Sigmoid colon (tissue), 7 donors: Measurements from ENCODE around the gene SNX5. TPM values are rescaled to one million over a fixed set of nuclear protein-coding genes. Genes with fewer than 3 reads are reported as not detected.

Source experiments
- DNase-seq: peaks from one replicate; pipeline ENCODE4 v3.0.0-alpha.2; 2019
- H3K27ac ChIP-seq, 4 donors: fragments of 200-600 bp; sonication (generic); one replicate each; pipeline ENCODE4 v1.5.1; 2016 to 2019; ENCODE audit warnings: mild to moderate bottlenecking in 1 of 4
- H3K27me3 ChIP-seq, 3 donors: fragments of 200-600 bp; sonication (generic); one replicate each; pipeline ENCODE4 v1.5.1; 2019; ENCODE audit warnings: mild to moderate bottlenecking in 1 of 3
- H3K36me3 ChIP-seq, 4 donors: fragments of 200-600 bp; sonication (generic); one replicate each; pipeline ENCODE4 v1.5.1; 2016 to 2019
- H3K4me1 ChIP-seq, 4 donors: fragments of 200-600 bp; sonication (generic); one replicate each; pipeline ENCODE4 v1.5.1; 2017 to 2019
- H3K4me3 ChIP-seq, 4 donors: fragments of 200-600 bp; sonication (generic); one replicate each; pipeline ENCODE4 v1.5.1; 2017 to 2019; ENCODE audit warnings: mild to moderate bottlenecking in 2 of 4, moderate library complexity in 1 of 4
- H3K9me3 ChIP-seq, 4 donors: fragments of 200-600 bp in 3 of 4; sonication (generic) in 3 of 4; one replicate each; pipeline versions ENCODE4 v1.5.1 to v1.6.1; 2013 to 2019
- CTCF ChIP-seq, 4 experiments: fragments of 450-650 bp in 3 of 4; fragments of 200-600 bp in 1 of 4; IDR thresholded peaks; one replicate each; pipeline ENCODE4 v1.5.1; 2016 to 2019; ENCODE audit warnings: antibody characterized with exemption in 4 of 4, mild to moderate bottlenecking in 3 of 4, moderate library complexity in 2 of 4
- EP300 ChIP-seq, 4 donors: sonication (generic); formaldehyde crosslinking; IDR thresholded peaks; one replicate each; pipeline ENCODE4 v1.6.1; 2017; ENCODE audit warnings: antibody characterized with exemption in 4 of 4
- POLR2A ChIP-seq, 2 donors: fragments of 450-650 bp; IDR thresholded peaks; one replicate each; pipeline ENCODE4 v1.6.1; 2016; ENCODE audit warnings: antibody characterized with exemption in 2 of 2, mild to moderate bottlenecking in 2 of 2, moderate library complexity in 2 of 2
- POLR2AphosphoS5 ChIP-seq, 4 donors: sonication (generic); formaldehyde crosslinking; IDR thresholded peaks; one replicate each; pipeline ENCODE4 v1.6.1; 2017; ENCODE audit warnings: antibody characterized with exemption in 4 of 4
- WGBS, 2 donors: extraction: QIAGEN DNeasy Blood & Tissue Kit; methylation state at CpG; one replicate each; pipeline ENCODE4 v1.1.7; 2013; 5-methylcytosine and 5-hydroxymethylcytosine counted together
- intact Hi-C: fragments of 100-400 bp; cut with DNase I; formaldehyde crosslinking; loops from one replicate; pipeline ENCODE4 v1.15.1; 2023
- polyA plus RNA-seq, 3 donors: library from polyadenylated mRNA; stranded (reverse); fragments of 200-250 nt; gene quantifications; one replicate each; pipeline ENCODE4 v1.2.3, GENCODE V29; 2013
- total RNA-seq, 4 donors: library from RNA; depleted of rRNA; stranded (reverse); fragments of >200 nt; gene quantifications; one replicate each; pipeline ENCODE4 v1.1.0, GENCODE V29; 2016
- donor health status: healthy with polysubstance abuse.
- donor health status: Bipolar disorder and iron deficiency.
- donor health status: healthy.

Gene SNX5
- total and polyA plus RNA-seq, 7 donors, result 69.0 to 98.5 (median 79.5) TPM

GRCh38 chr20:17897566-17898307 is 70.9 kb downstream of the SNX5 start:
- Histone ChIP-seq H3K27me3 (no peaks in the 10 kb centered on the region), H3K4me1 (peaks cover 0 to 25% (median 18%) of the 10 kb centered on the region in 4 donors), H3K4me3 (no peak overlapping the region), H3K27ac (no peak overlapping the region), H3K9me3 (no peaks in the 10 kb centered on the region), H3K36me3 (no peaks in the 10 kb centered on the region)
- peak; percentile 40 for DNase-seq
- no peak for TF ChIP-seq POLR2AphosphoS5 (IDR thresholded peaks at IDR 0.05)
- no peak for TF ChIP-seq POLR2A (IDR thresholded peaks at IDR 0.05)
- TF ChIP-seq EP300 (IDR thresholded peaks at IDR 0.05), result no peak
- TF ChIP-seq CTCF (IDR thresholded peaks at IDR 0.05), result no peak
- intact Hi-C loops, result loop anchor here (1.0 to 5.0 kb wide), 3 partner anchors 90 to 393 kb away; no protein-coding TSS in a partner anchor
- WGBS, 2 donors, result 81 to 96% methylated on average over 1 of the region's 1 CpG

- H3K4me3 ChIP-seq, result no peak overlapping the region
- no peaks in the 10 kb centered on the region for H3K27me3 ChIP-seq
- peak overlapping the region; percentile 77 to 84 (median 78) for H3K27ac ChIP-seq
- DNase-seq, result peak; percentile 57
- no peaks in the 10 kb centered on the region for H3K36me3 ChIP-seq
- H3K4me1 ChIP-seq, result peaks cover 0 to 30% (median 21%) of the 10 kb centered on the region in 4 donors
- intact Hi-C loops, result loop anchor here (5.0 kb wide), 1 partner anchor 90 kb away; no protein-coding TSS in a partner anchor
- 68 to 81% methylated on average over 3 of the region's 3 CpGs for WGBS, 2 donors
- no peaks in the 10 kb centered on the region for H3K9me3 ChIP-seq
- TF ChIP-seq POLR2AphosphoS5 (IDR thresholded peaks at IDR 0.05) (peak in 1 of 4 donors; percentile 4), POLR2A (IDR thresholded peaks at IDR 0.05) (no peak)
These were observed 71.7 kb downstream of the SNX5 start for GRCh38 chr20:17896771-17897369.

GRCh38 chr20:17896193-17896723 is 72.3 kb downstream of the SNX5 start:
- Histone ChIP-seq H3K36me3 (no peaks in the 10 kb centered on the region), H3K27me3 (no peaks in the 10 kb centered on the region), H3K4me3 (peak overlapping the region in 3 of 4 donors; percentile 39 to 49 (median 45)), H3K4me1 (peaks cover 0 to 30% (median 21%) of the 10 kb centered on the region in 4 donors), H3K27ac (peak overlapping the region; percentile 77 to 84 (median 78)), H3K9me3 (peaks cover 0 to 1% (median 0%) of the 10 kb centered on the region in 4 donors)
- WGBS, 2 donors, result 49 to 51% methylated on average over 9 of the region's 9 CpGs
- no peak for TF ChIP-seq POLR2A (IDR thresholded peaks at IDR 0.05)
- no peak for TF ChIP-seq CTCF (IDR thresholded peaks at IDR 0.05)
- peak in 1 of 4 donors; percentile 38 for TF ChIP-seq EP300 (IDR thresholded peaks at IDR 0.05)
- peak in 3 of 4 donors; percentile 6 to 54 (median 32) for TF ChIP-seq POLR2AphosphoS5 (IDR thresholded peaks at IDR 0.05)
- peak; percentile 47 for DNase-seq
- intact Hi-C loops, result loop anchor here (5.0 kb wide), 1 partner anchor 89 kb away; no protein-coding TSS in a partner anchor

- Histone ChIP-seq H3K9me3 (peaks cover 0 to 1% (median 0%) of the 10 kb centered on the region in 4 donors), H3K27me3 (no peaks in the 10 kb centered on the region), H3K4me3 (peak overlapping the region in 3 of 4 donors; percentile 39 to 49 (median 45)), H3K36me3 (no peaks in the 10 kb centered on the region), H3K27ac (peak overlapping the region; percentile 77 to 84 (median 78)), H3K4me1 (peaks cover 0 to 30% (median 21%) of the 10 kb centered on the region in 4 donors)
- intact Hi-C loops, result loop anchor here (5.0 kb wide), 1 partner anchor 88 kb away; no protein-coding TSS in a partner anchor
- WGBS, 2 donors, result 42 to 71% methylated on average over 17 of the region's 17 CpGs
- no peak for TF ChIP-seq POLR2A (IDR thresholded peaks at IDR 0.05)
- peak in 1 of 4 donors; percentile 46 for TF ChIP-seq POLR2AphosphoS5 (IDR thresholded peaks at IDR 0.05)
- DNase-seq, result peak; percentile 84
These were observed 72.9 kb downstream of the SNX5 start for GRCh38 chr20:17895641-17896171.

GRCh38 chr20:17893445-17893844 is 75.1 kb downstream of the SNX5 start:
- H3K27me3 ChIP-seq, result no peaks in the 10 kb centered on the region
- H3K9me3 ChIP-seq, result peaks cover 0 to 6% (median 0%) of the 10 kb centered on the region in 4 donors
- H3K4me3 ChIP-seq, result no peak overlapping the region
- H3K4me1 ChIP-seq, result peaks cover 0 to 30% (median 21%) of the 10 kb centered on the region in 4 donors
- H3K27ac ChIP-seq, result peak overlapping the region in 1 of 4 donors; percentile 35
- WGBS, 2 donors, result 74 to 85% methylated on average over 3 of the region's 3 CpGs
- no peak for DNase-seq
- intact Hi-C loops, result no loop called here
- TF ChIP-seq POLR2A (IDR thresholded peaks at IDR 0.05), result no peak
- TF ChIP-seq CTCF (IDR thresholded peaks at IDR 0.05), result no peak
- TF ChIP-seq POLR2AphosphoS5 (IDR thresholded peaks at IDR 0.05), result no peak
- no peak for TF ChIP-seq EP300 (IDR thresholded peaks at IDR 0.05)
- H3K36me3 ChIP-seq, result no peaks in the 10 kb centered on the region
